Nephron (organoid): ENCODE results near the gene DAB1.

Experiments used
- H3K27ac Mint-ChIP-seq, 3 experiments: 2 replicates each; pipeline ENCODE4 v1.8.0; 2020; ENCODE audit warnings: mixed read lengths in 3 of 3, mild to moderate bottlenecking in 2 of 3, moderate library complexity in 1 of 3
- H3K27me3 Mint-ChIP-seq: 2 replicates; pipeline ENCODE4 v1.8.0; 2021; ENCODE audit warnings: low read depth, mild to moderate bottlenecking, moderate library complexity, mixed read lengths
- H3K36me3 Mint-ChIP-seq: 2 replicates; pipeline ENCODE4 v1.8.0; 2020; ENCODE audit warnings: low read depth, mixed read lengths
- H3K4me1 Mint-ChIP-seq: 2 replicates; pipeline ENCODE4 v1.8.0; 2020; ENCODE audit warnings: mixed read lengths
- H3K4me3 Mint-ChIP-seq, 3 experiments: 2 replicates each; pipeline ENCODE4 v1.8.0; 2020; ENCODE audit warnings: mild to moderate bottlenecking in 3 of 3, mixed read lengths in 3 of 3, moderate library complexity in 2 of 3
- H3K9me3 Mint-ChIP-seq: 2 replicates; pipeline ENCODE4 v1.8.0; 2020; ENCODE audit warnings: mixed read lengths
- CTCF ChIP-seq, 3 experiments: fragments of 200-600 bp; sonication (generic); IDR thresholded peaks; one replicate each; pipeline ENCODE4 v1.5.0; 2021; ENCODE audit warnings: antibody characterized with exemption in 3 of 3; ENCODE audit not compliant: unreplicated experiment in 3 of 3

Gene DAB1

GRCh38 chr1:57179001-57179400, 244.9 kb downstream of the DAB1 start:
- Mint-ChIP-seq H3K4me1 (peaks cover 10% of the 10 kb centered on the region), H3K36me3 (no peaks in the 10 kb centered on the region), H3K4me3 (no peak overlapping the region), H3K27me3 (no peaks in the 10 kb centered on the region), H3K27ac (no peak overlapping the region), H3K9me3 (no peaks in the 10 kb centered on the region)
- TF ChIP-seq CTCF (IDR thresholded peaks at IDR 0.05; ENCODE audit: unreplicated experiment in 3 of 3): no peak

- Mint-ChIP-seq H3K27ac (no peak overlapping the region), H3K9me3 (no peaks in the 10 kb centered on the region), H3K4me3 (no peak overlapping the region), H3K27me3 (no peaks in the 10 kb centered on the region), H3K4me1 (peaks cover 6% of the 10 kb centered on the region), H3K36me3 (no peaks in the 10 kb centered on the region)
- no peak for TF ChIP-seq CTCF (IDR thresholded peaks at IDR 0.05; ENCODE audit: unreplicated experiment in 3 of 3)
Observed at GRCh38 chr1:57175506-57175905, 248.4 kb downstream of the DAB1 start.

- TF ChIP-seq CTCF (IDR thresholded peaks at IDR 0.05; ENCODE audit: unreplicated experiment in 3 of 3): no peak
- no peak overlapping the region for H3K27ac Mint-ChIP-seq
- H3K4me3 Mint-ChIP-seq: no peak overlapping the region
- H3K36me3 Mint-ChIP-seq: no peaks in the 10 kb centered on the region
- peaks cover 13% of the 10 kb centered on the region for H3K27me3 Mint-ChIP-seq
- H3K9me3 Mint-ChIP-seq: no peaks in the 10 kb centered on the region
- H3K4me1 Mint-ChIP-seq: no peaks in the 10 kb centered on the region
Observed at GRCh38 chr1:57172040-57172439, 251.8 kb downstream of the DAB1 start.

- Mint-ChIP-seq H3K9me3 (no peaks in the 10 kb centered on the region), H3K27me3 (peaks cover 18% of the 10 kb centered on the region), H3K4me1 (no peaks in the 10 kb centered on the region), H3K27ac (no peak overlapping the region), H3K4me3 (no peak overlapping the region), H3K36me3 (no peaks in the 10 kb centered on the region)
- TF ChIP-seq CTCF (IDR thresholded peaks at IDR 0.05; ENCODE audit: unreplicated experiment in 3 of 3): no peak
Observed at GRCh38 chr1:57167997-57168396, 255.9 kb downstream of the DAB1 start.

- H3K27me3 Mint-ChIP-seq: peaks cover 33% of the 10 kb centered on the region
- H3K4me1 Mint-ChIP-seq: no peaks in the 10 kb centered on the region
- no peak for TF ChIP-seq CTCF (IDR thresholded peaks at IDR 0.05; ENCODE audit: unreplicated experiment in 3 of 3)
- H3K4me3 Mint-ChIP-seq: no peak overlapping the region
- no peaks in the 10 kb centered on the region for H3K9me3 Mint-ChIP-seq
- H3K36me3 Mint-ChIP-seq: no peaks in the 10 kb centered on the region
- H3K27ac Mint-ChIP-seq: no peak overlapping the region
Observed at GRCh38 chr1:57165546-57165945, 258.3 kb downstream of the DAB1 start.

- H3K27me3 Mint-ChIP-seq: peaks cover 32% of the 10 kb centered on the region
- H3K36me3 Mint-ChIP-seq: no peaks in the 10 kb centered on the region
- no peak overlapping the region for H3K4me3 Mint-ChIP-seq
- H3K4me1 Mint-ChIP-seq: no peaks in the 10 kb centered on the region
- no peak for TF ChIP-seq CTCF (IDR thresholded peaks at IDR 0.05; ENCODE audit: unreplicated experiment in 3 of 3)
- no peaks in the 10 kb centered on the region for H3K9me3 Mint-ChIP-seq
- no peak overlapping the region for H3K27ac Mint-ChIP-seq
Observed at GRCh38 chr1:57164584-57164983, 259.3 kb downstream of the DAB1 start.
